Measurements from ENCODE around the gene KDSR.

DNA sequence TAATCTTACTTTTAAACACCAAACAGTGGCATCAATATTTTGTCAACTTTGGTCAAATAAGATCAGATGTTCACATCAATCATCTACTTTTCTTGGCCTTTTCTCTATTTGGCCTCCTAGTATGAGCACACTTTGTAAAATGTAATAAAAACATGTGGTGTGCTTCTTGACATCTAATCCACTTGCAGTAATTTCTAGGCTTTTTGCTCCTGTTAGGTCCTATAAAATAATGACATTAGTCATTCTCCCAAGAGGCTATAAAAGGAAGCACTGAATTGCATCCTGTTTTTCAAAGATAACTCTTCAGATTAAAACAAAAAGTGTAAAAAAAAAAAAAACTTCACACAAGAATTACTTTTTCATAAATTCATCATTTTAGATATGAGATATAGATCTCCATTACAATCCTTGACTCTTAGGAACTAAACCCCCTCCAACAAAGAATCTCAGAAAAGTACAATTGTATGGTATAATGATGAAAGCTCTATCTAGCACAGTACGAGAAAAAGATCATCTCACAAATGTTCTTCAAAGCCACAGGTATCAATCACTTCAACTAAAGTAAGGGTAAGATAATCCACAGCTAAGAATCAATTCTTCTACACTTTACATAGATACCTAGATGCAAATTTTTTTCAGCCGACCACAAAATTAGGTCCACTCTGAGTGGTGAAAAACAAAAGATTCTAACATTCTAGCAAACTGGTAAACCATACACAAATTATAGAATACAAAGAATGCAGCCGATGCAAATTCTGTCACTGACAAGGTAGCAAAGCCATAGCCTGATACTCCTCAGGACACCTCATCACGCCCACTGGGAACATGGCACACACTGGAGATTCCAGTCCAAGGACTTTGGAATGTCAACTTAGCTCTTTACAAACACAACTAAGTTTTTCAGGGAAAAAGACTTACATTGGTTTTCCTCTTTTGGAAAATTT is 50.1 kb downstream of the KDSR start:
- TF ChIP-seq CTCF (IDR thresholded peaks at IDR 0.05) (no peak), EZH2 (IDR thresholded peaks at IDR 0.05; ENCODE audit: borderline replicate concordance, insufficient read depth, low read depth, low read length, poor library complexity, severe bottlenecking) (no peak)

All from B cell (primary cell).